OCI-LY1 (cell line): Measurements from ENCODE around the gene CORIN.

ENCODE experiments used
- H2AFZ ChIP-seq: fragments of 200-600 bp; sonication (generic), shearing (Covaris generic); 2 replicates; pipeline ENCODE4 v1.6.0; 2014; ENCODE audit warnings: antibody characterized with exemption, mild to moderate bottlenecking, low read length
- H3F3A ChIP-seq: fragments of 200-600 bp; sonication (generic), shearing (Covaris generic); 2 replicates; pipeline ENCODE4 v1.6.0; 2014; ENCODE audit warnings: mild to moderate bottlenecking, antibody characterized with exemption, low read length, moderate library complexity; ENCODE audit not compliant: insufficient read depth
- H3K27ac ChIP-seq: fragments of 200-600 bp; sonication (generic); 2 replicates; pipeline ENCODE4 v1.5.1; 2014; ENCODE audit warnings: low read length, mixed run types, mild to moderate bottlenecking, low read depth; ENCODE audit not compliant: poor library complexity, severe bottlenecking
- H3K27me3 ChIP-seq: fragments of 200-600 bp; sonication (generic); 2 replicates; pipeline ENCODE4 v1.6.0; 2014; ENCODE audit warnings: antibody characterized with exemption, mild to moderate bottlenecking, low read length, moderate library complexity; ENCODE audit not compliant: insufficient read depth
- H3K36me3 ChIP-seq: fragments of 200-600 bp; sonication (generic); 2 replicates; pipeline ENCODE4 v1.6.1; 2014; ENCODE audit warnings: mild to moderate bottlenecking, antibody characterized with exemption, low read length, moderate library complexity, mixed read lengths; ENCODE audit not compliant: insufficient read depth
- H3K4me1 ChIP-seq: fragments of 200-600 bp; sonication (generic); 2 replicates; pipeline ENCODE4 v1.5.1; 2014; ENCODE audit warnings: mild to moderate bottlenecking, low read length, moderate library complexity; ENCODE audit not compliant: insufficient read depth, severe bottlenecking
- H3K4me2 ChIP-seq: fragments of 200-600 bp; sonication (generic), shearing (Covaris generic); 2 replicates; pipeline ENCODE4 v1.6.1; 2014; ENCODE audit warnings: low read length
- H3K4me3 ChIP-seq: fragments of 200-600 bp; sonication (generic); 2 replicates; pipeline ENCODE4 v1.5.1; 2014; ENCODE audit warnings: low read length, low read depth, mild to moderate bottlenecking, mixed read lengths; ENCODE audit not compliant: poor library complexity, severe bottlenecking
- H3K79me2 ChIP-seq: fragments of 200-600 bp; shearing (Covaris generic); 2 replicates; pipeline ENCODE4 v1.6.1; 2016; ENCODE audit warnings: mixed run types, low read length, mixed read lengths; ENCODE audit not compliant: insufficient read depth
- H3K9ac ChIP-seq: fragments of 200-600 bp; sonication (generic), shearing (Covaris generic); 2 replicates; pipeline ENCODE4 v1.6.1; 2014; ENCODE audit warnings: mild to moderate bottlenecking, low read length, mixed read lengths
- H3K9me2 ChIP-seq: fragments of 200-600 bp; sonication (generic), shearing (Covaris generic); 2 replicates; pipeline ENCODE4 v1.6.1; 2014; ENCODE audit warnings: low read depth, mild to moderate bottlenecking, low read length, mixed read lengths
- H3K9me3 ChIP-seq: fragments of 200-600 bp; shearing (Covaris generic); 2 replicates; pipeline ENCODE4 v1.6.1; 2014; ENCODE audit warnings: low read length, mixed read lengths
- H4K20me1 ChIP-seq: fragments of 200-600 bp; sonication (generic), shearing (Covaris generic); 2 replicates; pipeline ENCODE4 v1.6.0; 2016; ENCODE audit warnings: mild to moderate bottlenecking, low read length; ENCODE audit not compliant: insufficient read depth
- CTCF ChIP-seq: fragments of 200-600 bp; sonication (generic), shearing (Covaris generic); IDR thresholded peaks from 2 replicates; pipeline ENCODE4 v1.5.1; 2017; ENCODE audit warnings: mild to moderate bottlenecking, antibody characterized with exemption, low read length, moderate library complexity, mixed read lengths
- EZH2 ChIP-seq: fragments of 200-600 bp; sonication (generic), shearing (Covaris generic); IDR thresholded peaks from 2 replicates; pipeline ENCODE4 v1.8.0; 2017; ENCODE audit warnings: borderline replicate concordance, mixed run types, mild to moderate bottlenecking, antibody characterized with exemption, low read length, moderate library complexity, mixed read lengths

CORIN gene

GRCh38 chr4:47837094-47837907 lies 566 bp downstream of the CORIN start:
- H3K79me2 ChIP-seq, result no peaks in the 10 kb centered on the region
- no peak overlapping the region for H2AFZ ChIP-seq
- peaks cover 13% of the 10 kb centered on the region for H3K4me1 ChIP-seq
- TF ChIP-seq CTCF (no peak), EZH2 (no peak)
- 0 out of 2 replicates have a peak, but pooled peaks cover 2% of the 10 kb centered on the region for H3K9me3 ChIP-seq
- peaks cover 3% of the 10 kb centered on the region for H3K36me3 ChIP-seq
- peak overlapping the region; percentile 85 for H3K4me2 ChIP-seq
- H3K9ac ChIP-seq, result peak overlapping the region; percentile 7; the same call in 1 of the 2 replicates
- H4K20me1 ChIP-seq, result no peaks in the 10 kb centered on the region
- H3K9me2 ChIP-seq, result no peaks in the 10 kb centered on the region
- H3F3A ChIP-seq, result no peaks in the 10 kb centered on the region
- H3K4me3 ChIP-seq, result peak overlapping the region; percentile 53
- H3K27ac ChIP-seq, result no peak overlapping the region
- H3K27me3 ChIP-seq, result no peaks in the 10 kb centered on the region

GRCh38 chr4:47836641-47837093 lies 1.2 kb downstream of the CORIN start:
- Histone ChIP-seq H3K27me3 (no peaks in the 10 kb centered on the region), H3K9ac (peak overlapping the region; percentile 7; the same call in 1 of the 2 replicates), H2AFZ (no peak overlapping the region), H3K36me3 (no peaks in the 10 kb centered on the region), H4K20me1 (no peaks in the 10 kb centered on the region), H3K9me3 (0 out of 2 replicates have a peak, but pooled peaks cover 2% of the 10 kb centered on the region), H3K4me2 (peak overlapping the region; percentile 85), H3K27ac (no peak overlapping the region), H3F3A (no peaks in the 10 kb centered on the region), H3K4me1 (peaks cover 13% of the 10 kb centered on the region), H3K4me3 (peak overlapping the region; percentile 53), H3K9me2 (no peaks in the 10 kb centered on the region), H3K79me2 (no peaks in the 10 kb centered on the region)
- no peak for TF ChIP-seq EZH2
- TF ChIP-seq CTCF, result peak; percentile 56

GRCh38 chr4:47835494-47835893 lies 2.4 kb downstream of the CORIN start:
- Histone ChIP-seq H3K36me3 (no peaks in the 10 kb centered on the region), H3K9me2 (no peaks in the 10 kb centered on the region), H2AFZ (no peak overlapping the region), H3K79me2 (no peaks in the 10 kb centered on the region), H3K4me3 (no peak overlapping the region), H4K20me1 (no peaks in the 10 kb centered on the region), H3K9ac (no peak overlapping the region), H3K27ac (no peak overlapping the region), H3K9me3 (0 out of 2 replicates have a peak, but pooled peaks cover 2% of the 10 kb centered on the region), H3F3A (no peaks in the 10 kb centered on the region), H3K27me3 (no peaks in the 10 kb centered on the region), H3K4me2 (no peak overlapping the region), H3K4me1 (peaks cover 13% of the 10 kb centered on the region)
- TF ChIP-seq EZH2, result no peak
- no peak for TF ChIP-seq CTCF
